HepG2 (cell line): Measurements from ENCODE around the gene ZNF20. TPM values are rescaled to one million over a fixed set of nuclear protein-coding genes. Genes with fewer than 3 reads are reported as not detected.

ENCODE experiments used
- ATAD3A ChIP-seq: sonication (generic); formaldehyde crosslinking; IDR thresholded peaks from 2 replicates; pipeline ENCODE4 v1.4.0; 2020; ENCODE audit warnings: missing genetic modification reagents
- ATF7 ChIP-seq, 2 experiments: fragments of 450-650 bp in 1 of 2; sonication (generic) in 1 of 2; formaldehyde crosslinking in 1 of 2; IDR thresholded peaks; 2 replicates each; pipeline versions ENCODE4 v1.4.0 to v1.6.1; 2016 to 2020; ENCODE audit warnings: antibody characterized with exemption in 1 of 2, mild to moderate bottlenecking in 1 of 2, missing genetic modification reagents in 1 of 2
- BRCA1 ChIP-seq: sonication (generic); formaldehyde crosslinking; IDR thresholded peaks from 2 replicates; pipeline ENCODE4 v1.4.0; 2020; ENCODE audit warnings: missing genetic modification reagents
- ELF4 ChIP-seq: sonication (generic); formaldehyde crosslinking; IDR thresholded peaks from 2 replicates; pipeline ENCODE4 v1.5.0; 2020; ENCODE audit warnings: missing genetic modification reagents, mild to moderate bottlenecking, moderate library complexity, borderline replicate concordance
- ERF ChIP-seq: IDR thresholded peaks from 2 replicates; pipeline ENCODE4 v1.6.1; 2018; ENCODE audit warnings: missing biosample characterization, missing genetic modification reagents
- LRRFIP1 ChIP-seq: sonication (generic); formaldehyde crosslinking; conservative IDR thresholded peaks from 2 replicates; pipeline ENCODE4 v1.4.0; 2020; ENCODE audit warnings: missing genetic modification reagents
- RARG ChIP-seq: sonication (generic); formaldehyde crosslinking; IDR thresholded peaks from 2 replicates; pipeline ENCODE4 v1.4.0; 2020; ENCODE audit warnings: low read depth, mild to moderate bottlenecking, missing genetic modification reagents
- RELA ChIP-seq: sonication (generic); formaldehyde crosslinking; IDR thresholded peaks from 2 replicates; pipeline ENCODE4 v1.4.0; 2020; ENCODE audit warnings: missing genetic modification reagents
- REST ChIP-seq, 2 experiments: IDR thresholded peaks; 2 replicates each; pipeline ENCODE4 v1.6.1; 2011 to 2012; ENCODE audit warnings: low read length in 2 of 2, borderline replicate concordance in 1 of 2, low read depth in 1 of 2, mild to moderate bottlenecking in 1 of 2, moderate library complexity in 1 of 2
- SOX6 ChIP-seq, 2 experiments: fragments of 450-650 bp in 1 of 2; sonication (generic) in 1 of 2; formaldehyde crosslinking in 1 of 2; IDR thresholded peaks; 2 replicates each; pipeline versions ENCODE4 v1.4.0 to v1.6.1; 2017 to 2020; ENCODE audit warnings: antibody characterized with exemption in 1 of 2, mild to moderate bottlenecking in 1 of 2, missing genetic modification reagents in 1 of 2
- STAT5B ChIP-seq: sonication (generic); formaldehyde crosslinking; IDR thresholded peaks from 2 replicates; pipeline ENCODE4 v1.4.0; 2020; ENCODE audit warnings: missing genetic modification reagents
- THAP11 ChIP-seq: IDR thresholded peaks from 2 replicates; pipeline ENCODE4 v1.6.1; 2016; ENCODE audit warnings: missing biosample characterization, missing genetic modification reagents
- ZFP36 ChIP-seq: fragments of 150-350 bp; IDR thresholded peaks from 2 replicates; pipeline ENCODE4 v1.6.1; 2018; ENCODE audit warnings: borderline replicate concordance, low read length, low read depth; ENCODE audit not compliant: partially characterized antibody
- ZNF232 ChIP-seq: sonication (generic); formaldehyde crosslinking; IDR thresholded peaks from 2 replicates; pipeline ENCODE4 v1.4.0; 2020; ENCODE audit warnings: missing genetic modification reagents, borderline replicate concordance
- ZNF235 ChIP-seq: sonication (generic); formaldehyde crosslinking; IDR thresholded peaks from 2 replicates; pipeline ENCODE4 v1.8.1; 2023; ENCODE audit warnings: mild to moderate bottlenecking, missing genetic modification reagents, borderline replicate concordance
- ZNF253 ChIP-seq: sonication (generic); formaldehyde crosslinking; IDR thresholded peaks from 2 replicates; pipeline ENCODE4 v1.8.0; 2022; ENCODE audit warnings: mild to moderate bottlenecking, missing genetic modification reagents, borderline replicate concordance
- ZNF33A ChIP-seq: sonication (generic); formaldehyde crosslinking; IDR thresholded peaks from 2 replicates; pipeline ENCODE4 v1.5.1; 2020; ENCODE audit warnings: missing genetic modification reagents, mild to moderate bottlenecking, moderate library complexity, borderline replicate concordance
- ZNF546 ChIP-seq: sonication (generic); formaldehyde crosslinking; conservative IDR thresholded peaks from 2 replicates; pipeline ENCODE4 v1.8.1; 2023; ENCODE audit warnings: mild to moderate bottlenecking, missing genetic modification reagents
- ZNF563 ChIP-seq: sonication (generic); formaldehyde crosslinking; IDR thresholded peaks from 2 replicates; pipeline ENCODE4 v1.8.0; 2022; ENCODE audit warnings: mild to moderate bottlenecking, moderate library complexity, missing genetic modification reagents
- ZNF674 ChIP-seq: sonication (generic); formaldehyde crosslinking; IDR thresholded peaks from 2 replicates; pipeline ENCODE4 v1.5.0; 2020; ENCODE audit warnings: low read depth, mild to moderate bottlenecking, missing genetic modification reagents
- ZNF724P ChIP-seq: sonication (generic); formaldehyde crosslinking; IDR thresholded peaks from 2 replicates; pipeline ENCODE4 v1.8.0; 2022; ENCODE audit warnings: missing genetic modification reagents, borderline replicate concordance
- ZNF766 ChIP-seq: sonication (generic); formaldehyde crosslinking; IDR thresholded peaks from 2 replicates; pipeline ENCODE4 v1.5.0; 2020; ENCODE audit warnings: missing genetic modification reagents, borderline replicate concordance
- ZNF839 ChIP-seq: sonication (generic); formaldehyde crosslinking; IDR thresholded peaks from 2 replicates; pipeline ENCODE4 v1.4.0; 2020; ENCODE audit warnings: missing genetic modification reagents, mild to moderate bottlenecking, borderline replicate concordance
- ZSCAN20 ChIP-seq: sonication (generic); formaldehyde crosslinking; IDR thresholded peaks from 2 replicates; pipeline ENCODE4 v1.4.0; 2020; ENCODE audit warnings: missing genetic modification reagents, mild to moderate bottlenecking, borderline replicate concordance
- ZSCAN9 ChIP-seq: IDR thresholded peaks from 2 replicates; pipeline ENCODE4 v1.6.1; 2016; ENCODE audit warnings: borderline replicate concordance
- polyA plus RNA-seq, 8 experiments: library from polyadenylated mRNA; depleted of rRNA in 3 of 8; stranded (reverse) in 7 of 8; unstranded in 1 of 8; fragments of >200 nt; fragmentation: Illumina TruSeq in 4 of 8; extraction: Trizol in 4 of 8; gene quantifications; 2 replicates each; pipeline versions ENCODE4 v1.2.1 to v1.2.3, GENCODE V29; 2011 to 2016; ENCODE audit warnings: low read depth in 4 of 8, missing spikeins in 1 of 8, mixed read lengths in 1 of 8; ENCODE audit not compliant: insufficient read depth in 1 of 8
- total RNA-seq, 5 experiments: library from RNA; depleted of rRNA; stranded (reverse); fragments of >200 nt; fragmentation: Illumina TruSeq; extraction: Trizol; gene quantifications; 2 replicates each; pipeline ENCODE4 v1.2.3, GENCODE V29; 2016; ENCODE audit warnings: low read depth in 1 of 5

ZNF20 gene
- total and polyA plus RNA-seq, 2 of the 13 experiments (the other 11 are each of a cell fraction or from before 2014, with no cell fraction given): 1.6 to 8.0 TPM

GRCh38 chr19:12139885-12140544 lies at the start of gene ZNF20 (continued):
- TF ChIP-seq REST (IDR thresholded peaks at IDR 0.05; ENCODE audit: borderline replicate concordance in 1 of 2, low read depth in 1 of 2, low read length in 2 of 2) (no peak), ELF4 (CRISPR knock-in tag) (no peak; the same call in 1 of the 2 replicates), THAP11 (CRISPR knock-in tag) (no peak), ERF (CRISPR knock-in tag) (no peak), ZNF839 (CRISPR knock-in tag) (no peak), STAT5B (CRISPR knock-in tag) (no peak), ZNF724P (CRISPR knock-in tag) (no peak), ZNF235 (CRISPR knock-in tag) (no peak), SOX6 (IDR thresholded peaks at IDR 0.05) (no peak), SOX6 (CRISPR knock-in tag; IDR thresholded peaks at IDR 0.05) (no peak; the same call in 1 of the 2 replicates), ZNF563 (CRISPR knock-in tag) (no peak), ZSCAN20 (CRISPR knock-in tag) (0 out of 2 replicates have a peak, but pooled peaks have one; percentile 38), ATF7 (IDR thresholded peaks at IDR 0.05) (no peak), ATF7 (CRISPR knock-in tag; IDR thresholded peaks at IDR 0.05) (no peak), RELA (no peak), ZNF766 (CRISPR knock-in tag) (peak; percentile 49; the same call in 1 of the 2 replicates), RARG (CRISPR knock-in tag) (no peak), ZNF33A (no peak), BRCA1 (CRISPR knock-in tag) (no peak), LRRFIP1 (CRISPR knock-in tag) (no peak), ATAD3A (no peak), ZNF546 (CRISPR knock-in tag) (0 out of 2 replicates have a peak, but pooled peaks have one; percentile 62), ZNF674 (CRISPR knock-in tag) (no peak), ZFP36 (no peak), ZNF232 (CRISPR knock-in tag) (peak; percentile 72; the same call in 1 of the 2 replicates), ZSCAN9 (CRISPR knock-in tag) (no peak), ZNF253 (no peak)
